T-helper 9 cell (primary cell): ENCODE results near the gene EPM2AIP1.
"Not testable (repeated sequence)": the region's sequence is repeated elsewhere in the genome, so short reads cannot be mapped to it uniquely, and the experiment has no call there.

Source experiments
- DNase-seq: peaks from one replicate; pipeline ENCODE4 v3.0.0-alpha.2; 2020

Gene EPM2AIP1

DNA sequence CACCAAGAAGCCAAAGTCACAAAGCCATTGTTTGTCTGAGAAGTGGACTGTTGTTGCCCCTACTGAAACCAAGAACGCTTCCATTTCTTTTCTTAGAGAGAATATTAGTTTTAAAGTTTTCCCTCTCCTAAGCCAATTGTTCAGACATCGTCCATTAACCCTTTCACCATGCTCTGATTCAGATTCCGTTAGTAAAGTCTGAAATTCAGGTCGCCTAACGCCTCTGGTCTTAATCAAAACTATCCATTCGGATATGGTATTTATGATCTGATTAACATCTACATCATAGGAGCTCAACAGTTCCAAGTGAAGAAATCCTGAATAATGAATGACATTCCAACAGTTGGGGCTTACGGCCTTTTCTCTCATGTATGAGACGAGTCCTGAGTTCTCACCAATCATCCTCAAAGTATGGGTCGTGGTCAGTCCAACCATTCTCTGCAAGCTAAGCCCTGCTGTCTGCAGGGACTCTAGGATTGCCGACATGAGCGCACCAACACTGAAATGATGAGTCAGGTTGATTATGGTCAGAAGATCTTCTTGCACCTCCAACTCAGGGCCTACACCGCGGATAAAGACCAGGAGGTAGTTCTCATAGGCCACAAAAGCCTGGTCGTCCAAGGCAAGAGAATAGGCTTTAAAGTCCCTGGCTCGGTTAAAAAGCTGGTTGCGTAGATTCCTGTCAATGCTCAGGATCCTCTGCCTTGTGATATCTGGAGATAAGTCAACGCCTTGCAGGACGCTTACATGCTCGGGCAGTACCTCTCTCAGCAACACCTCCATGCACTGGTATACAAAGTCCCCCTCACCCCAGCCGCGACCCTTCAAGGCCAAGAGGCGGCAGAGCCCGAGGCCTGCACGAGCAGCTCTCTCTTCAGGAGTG is 767 bp downstream of the EPM2AIP1 start:
- DNase-seq, result no peak

GRCh38 chr3:36991147-36991546 is 1.8 kb downstream of the EPM2AIP1 start:
- no peak for DNase-seq

- no peak for DNase-seq
These were observed 3.4 kb downstream of the EPM2AIP1 start for GRCh38 chr3:36989568-36989967.

- no peak for DNase-seq
These were observed 3.9 kb downstream of the EPM2AIP1 start for GRCh38 chr3:36989005-36989404.

DNA sequence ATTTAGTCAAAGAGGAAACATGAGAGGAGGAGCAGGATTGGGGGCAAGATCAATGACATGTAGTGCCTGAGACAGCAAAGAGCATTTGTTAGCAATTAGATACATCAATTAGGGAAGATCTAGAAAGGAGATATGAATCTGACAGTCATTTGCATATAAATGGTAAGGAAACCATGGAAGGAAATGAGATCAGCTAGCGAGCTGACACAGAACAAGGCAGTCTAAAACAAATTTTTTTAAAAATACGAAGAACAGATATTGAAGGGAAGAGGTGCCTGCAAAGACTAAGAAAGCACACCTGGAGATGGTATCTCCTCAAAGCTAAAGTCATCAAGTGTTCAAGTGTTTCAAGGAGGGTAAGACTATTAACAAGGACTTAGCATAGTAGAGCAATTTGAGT is 4.6 kb downstream of the EPM2AIP1 start:
- DNase-seq, result no peak

DNA sequence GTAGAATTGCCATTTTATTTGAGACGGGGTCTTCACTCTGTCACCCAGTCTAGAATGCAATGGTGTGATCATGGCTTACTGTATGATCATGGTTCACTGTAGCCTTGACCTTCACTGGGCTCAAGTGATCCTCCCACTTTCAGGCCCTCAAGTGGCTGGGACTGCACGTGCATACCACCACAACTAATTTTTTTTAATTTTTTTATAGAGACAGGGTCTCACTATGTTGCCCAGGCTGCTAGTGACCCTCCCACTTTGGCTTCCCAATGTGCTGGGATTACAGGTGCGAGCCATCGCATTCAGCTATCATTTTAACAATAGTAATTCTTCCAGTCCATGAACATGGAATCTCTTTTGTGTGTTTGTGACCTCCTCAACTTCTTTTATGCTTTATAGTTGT is 11.9 kb downstream of the EPM2AIP1 start:
- no peak for DNase-seq

DNA sequence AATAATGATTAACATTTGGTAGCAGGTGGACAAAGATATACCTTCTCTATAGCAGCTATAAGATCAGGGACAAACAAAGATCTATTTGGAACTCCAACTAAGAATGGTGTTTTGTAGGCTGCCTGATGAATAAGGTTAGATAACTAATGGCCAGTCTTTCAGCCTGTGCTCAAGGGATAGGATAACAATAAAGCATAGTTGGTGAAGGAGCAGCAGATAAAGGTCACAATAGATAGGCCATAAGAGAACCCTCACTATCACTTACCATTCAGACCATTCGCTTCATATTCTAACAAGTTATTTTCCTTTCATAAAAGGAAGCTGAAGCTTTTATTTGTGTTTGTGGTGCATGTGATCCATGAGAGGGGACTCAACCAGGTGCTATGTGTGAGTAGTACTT is 19.8 kb downstream of the EPM2AIP1 start:
- no peak for DNase-seq

DNA sequence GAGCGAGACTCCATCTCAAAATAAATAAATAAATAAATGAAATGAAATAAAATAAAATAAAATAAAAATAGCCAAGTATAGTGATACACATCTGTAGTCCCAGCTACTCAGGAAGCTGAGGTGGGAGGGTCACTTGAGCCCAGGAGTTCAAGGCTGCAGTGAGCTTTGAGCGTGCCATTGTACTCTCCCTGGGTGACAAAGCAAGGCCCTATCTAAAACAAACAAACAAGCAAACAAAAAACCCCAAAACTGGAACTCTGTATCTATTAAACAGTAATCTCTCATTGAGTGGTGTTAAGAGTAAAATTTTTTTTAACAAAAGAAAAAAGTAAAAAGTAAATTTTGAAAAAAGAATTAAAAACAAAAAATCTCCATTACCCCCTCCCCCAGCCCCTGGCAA is 20.8 kb downstream of the EPM2AIP1 start:
- DNase-seq, result no peak

- DNase-seq, result peak; percentile 8
These were observed 23.1 kb downstream of the EPM2AIP1 start for GRCh38 chr3:36969540-36970432.

- DNase-seq, result no peak
These were observed 23.8 kb downstream of the EPM2AIP1 start for GRCh38 chr3:36969085-36969484.

DNA sequence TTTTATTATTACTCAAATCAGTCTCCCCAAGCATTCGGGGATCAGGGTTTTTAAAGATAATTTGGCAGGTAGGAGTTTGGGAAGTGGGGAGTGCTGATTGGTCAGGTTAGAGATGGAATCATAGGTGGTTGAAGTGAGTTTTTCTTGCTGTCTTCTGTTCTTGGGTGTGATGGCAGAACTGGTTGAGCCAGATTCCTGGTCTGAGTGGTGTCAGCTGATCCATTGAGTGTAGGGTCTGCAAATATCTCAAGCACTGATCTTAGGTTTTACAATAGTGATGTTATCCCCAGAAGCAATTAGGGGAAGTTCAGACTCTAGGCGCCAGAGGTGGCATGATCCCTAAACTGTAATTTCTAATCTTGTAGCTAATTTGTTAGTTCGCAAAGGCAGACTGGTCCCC is 27.5 kb downstream of the EPM2AIP1 start:
- no peak for DNase-seq

DNA sequence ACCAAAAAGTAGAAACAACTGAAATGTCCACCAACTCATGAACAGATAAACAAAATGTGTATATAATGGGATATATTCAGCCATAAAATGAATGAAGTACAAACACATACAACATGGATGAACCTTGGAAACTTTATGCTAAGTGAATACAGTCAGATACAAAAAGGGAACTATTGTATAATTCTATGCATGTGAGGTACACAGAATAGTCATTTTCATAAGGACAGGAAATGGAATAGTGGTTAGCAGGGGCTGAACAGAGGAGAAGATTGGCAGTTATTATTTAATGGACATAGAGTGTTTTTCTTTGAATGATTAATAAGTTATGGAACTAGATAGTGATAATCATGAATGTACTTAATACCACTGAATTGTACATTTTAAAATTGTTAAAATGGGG is 28.1 kb downstream of the EPM2AIP1 start:
- DNase-seq, result no peak

DNA sequence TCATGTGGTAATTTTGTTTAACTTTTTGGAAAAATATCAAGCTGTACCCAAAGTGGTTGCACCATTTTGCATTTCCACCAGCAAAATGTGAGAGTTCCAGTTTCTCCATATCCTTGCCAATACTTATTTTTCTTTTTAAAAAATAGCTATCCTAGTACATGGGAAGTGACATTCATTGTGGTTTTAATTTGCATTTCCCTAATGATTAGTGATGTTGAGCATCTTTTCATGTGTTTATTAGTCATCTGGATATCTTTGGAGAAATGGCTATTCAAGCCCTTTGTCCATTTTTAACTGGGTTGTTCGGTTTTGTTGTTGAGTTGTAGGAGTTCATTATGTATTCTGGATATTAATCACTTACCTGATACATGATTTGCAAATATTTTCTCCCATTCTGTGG is 28.6 kb downstream of the EPM2AIP1 start:
- DNase-seq, result no peak

DNA sequence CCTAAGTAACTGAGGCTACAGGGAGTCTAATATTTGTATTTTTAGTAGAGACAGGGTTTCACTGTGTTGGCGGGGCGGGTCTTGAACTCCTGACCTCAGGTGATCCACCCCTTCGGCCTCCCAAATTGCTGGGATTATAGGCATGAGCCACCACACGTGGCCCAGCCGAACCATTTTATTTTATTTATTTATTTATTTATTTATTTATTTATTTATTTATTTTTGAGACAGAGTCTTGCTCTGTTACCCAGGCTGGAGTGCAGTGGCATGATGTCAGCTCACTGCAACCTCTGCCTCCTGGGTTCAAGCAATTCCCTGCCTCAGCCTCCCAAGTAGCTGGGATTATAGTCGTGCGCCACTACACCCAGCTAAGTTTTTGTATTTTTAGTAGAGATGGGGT is 29.9 kb downstream of the EPM2AIP1 start:
- DNase-seq, result not testable (repeated sequence)

DNA sequence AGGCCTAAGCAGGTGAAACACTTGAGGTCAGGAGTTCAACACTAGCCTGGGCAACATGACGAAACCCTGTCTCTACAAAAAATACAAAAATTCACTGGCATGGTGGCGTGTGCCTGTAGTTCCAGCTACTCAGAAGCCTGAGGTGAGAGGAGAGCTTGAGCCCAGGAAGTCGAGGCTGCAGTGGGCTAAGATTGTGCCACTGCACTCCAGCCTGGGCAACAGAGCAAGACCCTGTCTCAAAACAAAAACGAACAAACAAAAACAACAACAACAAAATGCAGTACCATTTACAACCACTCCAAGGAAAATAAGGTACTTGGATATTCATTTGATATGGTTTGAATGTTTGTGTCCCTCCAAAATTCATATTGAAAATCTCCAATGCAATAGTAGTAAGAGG is 32.4 kb downstream of the EPM2AIP1 start:
- no peak for DNase-seq

DNA sequence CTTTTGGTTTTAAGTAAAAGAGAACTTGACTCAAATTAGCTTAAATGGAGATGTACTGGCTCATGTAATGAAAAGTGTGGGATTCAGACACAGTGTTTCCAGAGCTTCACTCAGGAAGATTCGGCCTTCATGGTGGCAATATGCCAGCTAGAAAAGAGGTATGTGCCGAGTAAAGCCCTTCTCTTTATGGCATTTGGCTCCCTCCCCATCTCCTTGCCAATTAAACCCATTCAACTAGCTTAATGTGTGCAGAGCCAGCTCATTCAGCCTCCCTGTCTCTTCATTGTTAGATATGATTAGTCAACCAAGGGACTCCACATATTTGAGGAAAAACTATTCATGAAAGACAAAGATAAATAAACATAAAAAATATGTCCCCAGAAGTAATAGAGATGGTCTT is 33.1 kb downstream of the EPM2AIP1 start:
- DNase-seq, result no peak

- DNase-seq, result no peak
These were observed 34.9 kb downstream of the EPM2AIP1 start for GRCh38 chr3:36957862-36958686.

DNA sequence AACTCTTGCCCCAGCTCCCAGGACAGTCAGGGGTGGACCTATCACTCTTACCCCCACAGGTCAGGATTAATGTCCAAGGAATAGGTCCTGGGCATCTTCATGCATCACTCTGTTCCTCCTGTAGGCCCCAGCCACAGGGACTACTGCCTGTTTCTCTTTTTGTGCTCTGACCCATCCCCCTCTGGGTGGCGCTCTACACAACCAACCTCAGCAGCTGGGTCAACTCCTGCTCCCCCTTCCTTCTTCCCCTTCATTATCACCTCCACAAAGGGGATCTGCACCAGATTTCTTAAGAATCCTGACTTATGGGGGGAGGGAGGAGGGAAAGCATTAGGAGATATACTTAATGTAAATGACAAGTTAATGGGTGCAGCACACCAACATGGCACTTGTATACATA is 35.9 kb downstream of the EPM2AIP1 start:
- DNase-seq, result no peak

DNA sequence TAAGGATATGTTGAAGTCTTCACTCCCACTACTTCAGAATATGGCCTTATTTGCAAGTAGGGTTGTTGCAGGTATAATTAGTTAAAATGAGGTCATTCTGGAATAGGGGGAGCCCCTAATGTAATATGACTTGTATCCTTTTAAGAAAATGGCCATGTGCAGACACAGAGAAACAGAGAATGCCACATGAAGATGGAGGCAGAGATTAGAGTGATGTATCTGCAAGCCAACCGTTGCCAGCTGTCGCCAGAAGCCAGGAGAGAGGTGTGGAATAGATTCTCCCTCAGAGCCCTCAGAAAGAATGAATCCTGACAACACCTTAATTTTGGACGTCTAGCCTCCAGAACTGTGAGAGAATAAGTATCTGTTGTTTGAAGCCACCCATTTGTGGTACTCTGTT is 36.8 kb downstream of the EPM2AIP1 start:
- no peak for DNase-seq

- no peak for DNase-seq
These were observed 38.3 kb downstream of the EPM2AIP1 start for GRCh38 chr3:36954452-36955134.

DNA sequence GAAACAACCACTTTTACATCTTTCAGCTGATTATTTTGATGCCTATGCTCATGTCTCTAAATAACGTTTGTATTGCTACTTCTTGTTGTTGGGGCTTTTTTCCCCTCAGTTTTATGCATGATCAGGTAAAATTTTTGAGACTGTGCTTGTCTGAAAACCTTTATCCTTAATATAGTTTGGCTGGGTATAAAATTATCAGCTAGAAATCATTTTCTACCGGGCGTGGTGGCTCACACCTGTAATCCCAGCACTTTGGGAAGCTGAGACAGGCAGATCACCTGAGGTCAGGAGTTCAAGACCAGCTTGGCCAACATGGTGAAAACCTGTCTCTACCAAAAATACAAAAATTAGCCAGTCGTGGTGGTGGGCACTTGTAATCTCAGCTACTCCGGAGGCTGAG is 45.1 kb downstream of the EPM2AIP1 start:
- not testable (repeated sequence) for DNase-seq

DNA sequence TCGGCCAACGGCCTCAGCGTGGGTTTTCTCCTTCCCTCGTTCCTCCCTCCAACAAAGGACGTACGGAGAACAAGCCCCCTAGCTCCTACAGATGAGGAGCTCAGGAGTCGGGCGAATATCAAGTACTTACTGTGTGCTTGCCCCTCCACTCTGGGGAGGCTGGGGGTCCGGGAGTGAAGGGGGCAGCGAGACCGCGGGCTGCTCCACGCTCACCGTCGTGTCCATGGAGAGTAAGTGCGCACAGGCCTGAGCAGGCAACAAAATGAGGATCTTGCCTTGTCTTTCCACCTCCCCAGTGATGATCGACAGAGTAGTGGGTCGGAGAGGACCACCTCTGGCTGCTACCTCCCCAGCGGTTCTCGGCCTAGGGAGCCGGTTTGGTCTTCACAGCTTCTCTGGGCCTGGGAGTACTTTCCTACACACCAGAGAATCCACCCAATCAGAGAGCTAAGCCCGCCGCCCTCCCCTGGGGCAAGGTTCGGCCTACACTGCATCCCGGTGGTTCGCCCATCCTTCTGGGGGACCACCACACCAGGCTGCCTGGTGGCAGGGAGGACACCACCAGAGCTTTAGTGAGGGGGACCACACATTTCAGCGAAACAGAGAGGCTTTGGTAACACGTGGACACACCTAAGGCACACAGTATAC is 47.5 kb downstream of the EPM2AIP1 start:
- DNase-seq, result no peak
